HG03432 (cell line): ENCODE results near the gene EEFSEC.

Experiments
- ATAC-seq: cut with Tn5 transposase; IDR thresholded peaks from one replicate; pipeline ENCODE4 v1.9.1; 2021; ENCODE audit warnings: mild to moderate bottlenecking, moderate library complexity; ENCODE audit not compliant: unreplicated experiment

Gene EEFSEC

DNA sequence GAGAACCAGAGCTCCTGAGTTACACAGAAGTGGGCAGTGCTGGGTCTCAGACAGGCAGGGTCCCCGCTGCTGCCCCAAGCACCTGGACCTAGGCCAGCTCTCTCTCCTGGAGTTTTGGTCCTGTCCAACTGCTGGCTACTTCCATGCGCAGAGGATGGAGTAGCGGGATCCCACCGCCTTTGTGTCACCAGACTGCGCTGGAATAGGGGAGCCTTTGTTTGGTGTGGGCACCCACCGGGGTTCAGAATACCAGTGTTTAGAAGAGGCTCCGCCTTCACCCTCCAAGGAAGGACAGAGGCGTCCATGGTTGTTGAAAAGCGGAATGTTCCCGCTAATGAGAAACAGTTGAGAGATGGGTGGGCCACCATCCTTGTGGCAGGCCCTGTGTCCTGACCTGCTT lies 159.0 kb downstream of the EEFSEC start:
- no peak for ATAC-seq

DNA sequence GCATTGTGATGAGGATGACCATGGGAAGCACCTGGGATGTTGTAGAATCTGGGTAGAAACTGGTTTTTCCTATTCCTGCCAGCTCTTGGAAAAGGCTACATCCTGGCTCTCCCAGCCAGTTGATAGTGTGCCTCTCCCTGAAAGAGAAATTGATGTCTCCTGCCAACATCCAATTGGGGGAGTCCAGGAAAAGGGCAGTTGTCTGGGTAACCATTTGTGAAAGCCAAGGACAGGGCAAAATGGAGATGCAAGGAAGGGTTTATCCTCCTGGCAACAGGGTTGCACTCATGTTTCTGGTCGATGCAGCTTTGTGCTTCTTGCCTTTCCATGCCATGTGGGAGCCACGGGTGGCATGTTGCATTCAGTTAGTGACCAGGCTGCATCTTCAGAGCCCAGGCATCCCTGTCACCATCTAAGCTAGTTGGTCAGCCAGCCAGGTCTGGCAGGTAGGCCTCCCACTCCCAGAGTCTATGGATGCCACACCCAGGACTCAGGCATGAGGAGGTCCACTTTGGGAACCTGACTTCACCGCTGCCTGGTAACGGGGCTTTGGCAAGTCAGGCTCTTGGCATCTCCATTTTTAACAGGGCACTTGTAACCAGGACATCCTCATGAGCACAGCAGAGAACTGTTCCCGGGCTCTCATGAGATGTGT lies 159.9 kb downstream of the EEFSEC start:
- no peak for ATAC-seq

DNA sequence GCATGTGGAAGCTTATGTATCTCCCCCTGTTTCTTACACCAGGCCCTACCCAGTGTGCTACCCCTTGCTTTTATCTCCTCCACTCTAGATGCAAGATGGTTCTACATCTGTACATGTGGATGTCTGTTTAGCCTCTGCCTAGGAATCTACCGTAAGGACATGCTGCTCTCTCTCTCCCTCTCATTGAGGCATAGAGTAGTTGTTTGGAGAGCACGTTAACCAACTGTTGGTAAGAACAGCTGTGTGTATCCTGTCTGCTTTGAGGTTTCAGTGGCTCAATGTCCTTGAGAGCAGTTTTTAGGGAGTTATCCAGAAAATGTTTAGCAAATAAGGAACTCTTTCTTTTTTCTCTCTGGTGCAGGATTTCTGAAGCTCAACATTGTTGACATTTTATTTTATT lies 160.7 kb downstream of the EEFSEC start:
- no peak for ATAC-seq

DNA sequence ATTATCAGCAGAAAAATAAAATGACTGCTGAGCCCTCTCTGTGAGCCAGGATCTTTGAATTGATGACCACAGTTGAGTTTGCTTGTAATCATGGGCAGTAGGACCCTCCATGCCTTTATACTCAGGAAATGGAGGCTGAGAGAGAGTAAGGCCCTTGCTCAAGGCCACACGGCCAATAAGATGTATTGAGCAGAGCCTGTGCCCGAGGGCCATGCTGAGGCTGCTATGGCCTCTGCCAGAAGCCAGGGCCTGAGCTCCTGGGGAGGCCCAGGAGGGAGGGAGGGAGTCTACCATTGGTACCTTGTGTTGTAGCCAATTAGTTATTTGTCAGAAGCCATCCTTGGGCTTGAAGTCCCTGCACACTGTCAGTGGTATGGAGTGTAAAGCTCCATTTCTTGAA lies 162.0 kb downstream of the EEFSEC start:
- ATAC-seq, result no peak

DNA sequence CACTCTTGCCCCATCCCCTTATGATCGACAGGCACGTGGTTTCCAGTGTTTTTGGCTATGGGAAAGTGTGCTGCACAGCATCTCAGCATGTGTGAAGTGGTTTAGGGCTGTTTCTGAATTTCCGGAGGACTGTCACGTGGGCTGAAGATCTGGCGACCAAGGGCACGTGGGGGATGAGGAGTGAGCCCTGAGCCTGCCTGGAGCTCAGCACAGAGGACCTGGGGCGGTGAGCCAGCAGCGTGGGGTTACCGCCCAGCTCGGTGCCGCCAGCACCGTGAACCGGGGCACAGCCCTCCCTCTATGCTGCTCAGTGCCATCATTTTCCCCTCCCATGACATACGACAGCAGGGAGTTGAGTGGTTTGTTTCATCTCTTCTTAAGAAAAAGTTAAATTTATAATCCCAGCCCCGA lies 163.2 kb downstream of the EEFSEC start:
- ATAC-seq, result no peak

DNA sequence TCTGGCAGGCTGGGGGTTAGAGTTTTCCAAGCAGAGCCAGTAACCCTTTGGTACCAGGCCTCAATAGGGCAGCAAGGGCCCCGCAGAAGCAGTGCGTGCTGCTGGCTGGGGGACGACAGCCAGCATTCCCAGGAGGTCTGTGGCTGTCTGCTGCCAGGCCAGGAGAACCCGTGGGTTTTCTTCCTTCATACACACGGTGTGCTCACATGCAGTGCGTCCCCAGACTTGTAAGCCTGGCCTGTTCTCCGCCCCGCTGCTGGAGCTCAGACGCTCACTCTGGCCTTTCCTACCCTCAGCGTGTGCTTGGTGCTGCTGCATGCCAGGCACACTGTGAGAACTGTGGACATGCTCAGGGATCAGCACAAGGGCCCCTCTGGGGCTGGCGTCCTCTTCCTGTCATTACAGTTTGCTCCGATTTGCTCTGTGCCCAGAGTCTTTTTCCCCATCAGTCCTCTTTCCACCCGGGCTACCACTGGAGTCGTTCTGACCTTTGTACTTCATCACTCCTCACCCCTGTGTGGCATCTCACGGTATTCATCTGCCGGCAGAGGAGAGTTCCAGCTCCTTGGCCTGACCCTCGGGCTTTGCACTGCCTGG lies 163.9 kb downstream of the EEFSEC start:
- no peak for ATAC-seq

DNA sequence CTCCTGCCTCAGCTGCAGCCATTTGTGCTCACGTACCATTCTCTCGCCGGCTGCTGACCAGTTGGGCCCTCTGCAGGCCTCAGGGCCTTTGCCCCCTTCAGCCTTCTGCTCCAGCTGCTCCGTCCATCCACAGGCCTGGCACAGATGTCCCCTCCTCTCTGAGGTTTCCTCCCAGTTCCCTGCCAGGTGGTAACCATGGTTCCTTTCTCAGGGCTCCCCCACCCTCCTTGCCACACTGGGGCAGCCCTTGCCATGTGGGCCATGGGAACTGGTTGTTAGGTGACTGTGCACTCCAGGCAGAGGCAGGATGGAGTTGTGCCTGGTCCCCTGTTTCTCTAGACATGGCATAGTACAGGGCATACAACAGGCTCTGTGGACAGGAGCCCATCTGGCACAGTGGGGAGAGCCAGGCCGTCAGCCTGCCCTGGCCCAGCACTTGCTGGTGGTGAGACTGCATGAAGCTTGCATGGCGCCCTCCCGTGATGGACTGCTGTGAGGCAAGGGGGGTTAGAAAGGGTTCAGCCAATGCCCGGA lies 164.5 kb downstream of the EEFSEC start:
- no peak for ATAC-seq

DNA sequence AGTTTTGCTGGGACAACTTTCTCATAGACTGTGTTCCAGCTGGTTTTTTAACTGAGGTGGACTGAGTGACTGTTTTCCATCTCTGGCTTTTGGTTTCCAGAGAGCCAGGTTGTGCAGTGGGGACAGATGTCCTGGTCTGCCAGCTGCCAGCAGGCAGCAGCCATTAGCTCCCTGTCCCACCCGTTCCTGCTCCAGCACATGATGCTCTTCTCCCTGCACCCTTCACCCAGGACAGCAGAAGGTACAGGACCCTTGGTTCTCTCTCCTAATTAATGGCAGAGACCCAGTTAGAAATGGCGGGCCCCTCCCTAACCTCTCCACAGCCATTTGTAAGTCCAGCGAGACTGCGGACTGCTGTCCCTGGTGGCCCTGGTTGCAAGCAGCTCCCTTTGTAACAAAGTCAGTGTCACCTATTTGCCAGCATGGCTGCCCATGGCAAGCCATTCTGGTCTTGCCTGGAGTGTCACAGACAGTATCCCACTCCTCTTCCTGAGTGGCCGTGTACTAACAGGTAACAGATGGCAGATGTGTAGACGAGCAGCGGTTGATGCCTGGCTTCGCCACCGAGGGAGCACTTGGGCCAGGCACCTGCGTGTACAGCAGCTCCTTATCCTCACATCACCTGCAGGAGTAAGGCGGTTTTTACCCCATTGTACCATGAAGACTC lies 165.1 kb downstream of the EEFSEC start:
- ATAC-seq, result no peak

DNA sequence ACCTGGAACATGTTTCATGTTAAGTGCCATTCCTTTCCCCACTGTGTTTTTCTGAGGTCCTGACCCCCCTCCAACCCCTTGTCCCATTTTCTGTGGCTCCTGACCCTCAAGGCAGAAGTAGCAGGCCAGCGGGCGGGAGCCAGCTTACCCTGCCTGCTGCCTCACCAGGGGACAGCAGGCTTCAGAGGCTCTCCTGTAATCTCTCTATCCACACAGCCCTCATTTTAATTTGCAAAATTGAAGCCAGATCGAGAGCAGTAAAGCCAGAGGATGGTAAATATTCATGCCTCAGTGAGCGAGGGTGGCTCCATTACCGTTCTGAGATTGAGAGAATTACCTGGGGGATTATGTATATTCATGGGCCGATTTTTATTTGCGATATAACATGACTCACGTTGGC lies 165.8 kb downstream of the EEFSEC start:
- no peak for ATAC-seq

DNA sequence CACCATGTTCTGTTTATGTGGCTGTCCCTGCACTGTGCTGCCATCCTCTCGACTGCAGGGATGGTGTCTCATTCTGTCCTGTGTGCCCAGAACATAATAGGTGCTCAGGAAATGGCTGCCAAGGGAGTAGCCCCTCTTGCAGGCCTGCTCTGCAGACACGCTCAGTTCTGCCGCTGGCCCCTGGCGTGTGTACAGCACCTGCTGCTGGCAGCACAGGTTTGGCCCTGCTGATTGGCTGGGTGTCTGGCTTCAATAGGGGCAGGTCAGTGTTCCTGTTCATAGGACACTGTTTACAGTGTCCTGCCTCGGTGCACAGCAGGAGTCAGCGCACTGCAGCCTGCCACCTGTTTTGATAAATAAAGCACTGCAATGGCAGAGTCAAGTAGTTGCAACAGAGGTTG lies 166.5 kb downstream of the EEFSEC start:
- no peak for ATAC-seq

DNA sequence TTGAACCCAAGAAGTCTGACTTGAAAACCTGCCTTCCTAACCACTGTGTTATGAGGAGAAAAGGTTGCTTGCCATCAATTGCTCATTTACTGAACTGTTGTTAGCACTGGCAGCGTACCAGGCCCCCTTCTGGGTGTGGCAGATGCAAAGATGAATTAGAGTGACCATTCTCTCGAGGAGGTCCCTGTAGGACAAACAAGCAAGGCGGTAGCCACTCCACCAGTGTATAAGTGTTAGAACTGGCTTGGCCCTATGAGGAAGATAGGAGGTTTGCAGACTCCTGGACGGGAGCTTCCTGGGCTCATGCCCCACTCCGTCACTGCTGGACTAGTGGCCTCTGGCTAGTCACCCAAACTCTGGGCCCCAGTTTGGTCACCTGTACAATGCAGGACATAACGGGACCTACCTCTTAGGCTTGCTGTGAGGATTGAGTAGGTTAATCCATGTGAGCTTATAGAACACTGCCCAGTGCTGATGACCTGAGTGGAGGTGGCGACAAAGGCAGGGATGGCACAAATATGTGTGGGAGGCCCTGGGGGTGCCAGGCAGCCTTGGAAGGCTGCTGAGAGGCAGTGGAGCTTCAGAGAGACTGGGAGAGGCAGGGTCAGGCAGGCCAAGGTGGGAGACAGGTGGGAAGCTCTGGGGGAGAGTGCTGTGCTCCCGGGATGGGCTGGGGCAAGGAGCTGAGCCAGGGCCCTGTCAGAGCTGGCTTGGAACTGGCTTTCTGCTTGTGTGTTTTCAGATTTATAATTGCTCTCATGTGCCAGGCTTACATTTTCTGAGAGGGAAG lies 167.5 kb downstream of the EEFSEC start:
- ATAC-seq, result no peak

DNA sequence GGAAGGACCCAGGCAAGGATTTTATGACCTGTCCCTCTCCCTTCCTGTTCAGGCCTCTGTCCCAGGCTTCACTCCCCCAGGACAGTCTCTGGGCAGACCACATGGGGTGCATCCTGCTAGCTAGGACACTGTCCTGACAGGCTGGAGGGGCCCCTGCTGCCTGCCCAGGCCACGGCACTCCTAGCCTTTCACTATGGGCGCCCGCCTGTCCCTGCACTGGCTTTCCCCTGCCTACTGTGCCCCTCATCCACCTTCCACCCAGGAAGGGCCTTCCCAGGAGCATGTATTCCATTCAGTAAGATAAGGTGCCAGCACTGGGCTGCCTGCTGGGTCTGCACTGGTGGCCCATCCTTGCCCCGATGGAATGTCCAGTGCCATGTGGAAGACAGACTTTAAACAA lies 168.1 kb downstream of the EEFSEC start:
- no peak for ATAC-seq

DNA sequence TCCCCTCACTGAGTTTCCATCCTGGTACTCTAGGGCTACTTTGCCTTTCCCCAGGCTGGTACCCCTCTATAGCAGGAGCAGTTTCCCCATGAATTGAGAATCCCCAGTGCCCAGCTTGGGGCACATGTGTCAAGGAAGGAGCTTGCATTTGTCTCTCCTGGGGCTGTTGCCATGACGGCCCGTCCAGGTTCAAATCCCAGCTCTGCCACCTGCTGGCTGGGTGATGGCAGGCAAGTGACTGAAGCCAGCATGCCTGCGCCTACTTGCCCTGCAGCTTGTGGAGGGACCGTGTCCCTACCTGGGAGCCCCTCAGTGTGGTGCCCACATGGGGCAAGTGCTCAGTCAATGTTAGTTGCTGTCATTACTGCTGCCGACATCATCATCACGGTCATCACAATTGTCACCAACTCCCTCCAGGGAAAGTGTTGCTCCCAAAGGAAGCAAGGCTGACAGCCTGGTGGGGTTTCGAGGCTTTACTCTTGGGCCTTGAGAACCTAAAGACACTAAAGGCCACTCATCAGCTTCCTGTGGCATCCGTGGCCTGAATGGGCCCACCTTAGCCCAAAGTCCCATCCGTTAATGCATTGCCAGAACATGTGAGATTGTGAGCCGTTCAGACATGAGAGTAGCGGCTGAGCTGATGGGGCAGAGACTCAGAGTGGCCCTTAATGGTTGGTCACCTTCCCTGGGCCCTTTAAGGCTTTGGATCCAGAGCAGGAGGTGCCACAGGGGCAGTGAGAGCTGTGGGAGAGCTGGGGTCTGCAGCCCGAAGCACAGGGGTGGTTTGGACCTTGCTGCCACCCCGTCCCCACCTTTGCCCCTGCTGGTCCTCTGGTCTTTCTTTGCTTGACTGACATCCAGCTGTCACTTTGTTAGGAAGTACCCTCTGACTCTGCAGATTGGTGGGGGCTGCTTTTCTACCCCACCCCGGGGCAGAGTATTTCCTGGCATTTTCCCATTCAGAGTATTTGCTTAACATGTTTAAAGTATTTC lies 169.0 kb downstream of the EEFSEC start:
- no peak for ATAC-seq

DNA sequence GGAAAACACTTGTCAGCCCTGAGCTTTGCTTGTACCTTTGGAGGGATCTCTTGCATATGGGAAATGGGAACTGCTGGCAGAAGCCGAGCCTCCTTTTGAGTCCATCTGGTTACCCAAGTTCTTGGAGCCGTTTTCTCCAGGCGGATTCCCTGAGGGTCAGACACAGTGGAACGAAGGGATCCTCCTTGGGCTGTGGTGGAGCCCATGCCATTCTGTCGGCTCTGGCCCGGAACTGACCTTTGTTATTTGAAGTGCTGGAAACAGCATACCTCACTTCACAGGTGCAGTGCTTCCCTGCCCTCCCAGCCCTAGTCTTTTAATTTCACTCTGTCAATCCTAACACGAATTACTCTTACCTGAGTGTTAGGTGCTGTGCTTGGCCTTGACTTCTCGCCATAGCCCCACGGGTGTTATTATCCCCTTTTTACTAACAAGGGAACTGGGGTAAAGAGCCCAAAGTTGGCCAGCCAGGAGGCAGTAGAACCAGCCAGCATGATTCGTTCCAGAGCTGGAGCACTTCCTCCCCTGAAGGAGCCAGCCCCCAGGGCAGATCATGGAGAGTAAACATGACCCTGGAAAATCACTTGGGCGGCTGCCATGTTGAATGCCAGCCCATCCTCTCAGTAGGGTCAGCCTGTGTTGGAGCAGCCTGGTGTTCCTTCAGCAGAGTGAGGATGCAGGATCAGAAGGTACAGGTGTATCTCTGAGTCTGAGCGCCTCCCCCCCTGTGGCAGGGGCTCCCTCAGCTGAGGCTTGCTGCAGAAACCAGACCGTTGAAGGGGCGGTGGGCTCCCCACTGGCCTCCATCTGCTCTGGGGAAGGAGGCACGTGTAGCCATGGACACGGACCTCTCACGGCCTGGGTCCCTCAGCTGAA lies 170.2 kb downstream of the EEFSEC start:
- ATAC-seq, result no peak

DNA sequence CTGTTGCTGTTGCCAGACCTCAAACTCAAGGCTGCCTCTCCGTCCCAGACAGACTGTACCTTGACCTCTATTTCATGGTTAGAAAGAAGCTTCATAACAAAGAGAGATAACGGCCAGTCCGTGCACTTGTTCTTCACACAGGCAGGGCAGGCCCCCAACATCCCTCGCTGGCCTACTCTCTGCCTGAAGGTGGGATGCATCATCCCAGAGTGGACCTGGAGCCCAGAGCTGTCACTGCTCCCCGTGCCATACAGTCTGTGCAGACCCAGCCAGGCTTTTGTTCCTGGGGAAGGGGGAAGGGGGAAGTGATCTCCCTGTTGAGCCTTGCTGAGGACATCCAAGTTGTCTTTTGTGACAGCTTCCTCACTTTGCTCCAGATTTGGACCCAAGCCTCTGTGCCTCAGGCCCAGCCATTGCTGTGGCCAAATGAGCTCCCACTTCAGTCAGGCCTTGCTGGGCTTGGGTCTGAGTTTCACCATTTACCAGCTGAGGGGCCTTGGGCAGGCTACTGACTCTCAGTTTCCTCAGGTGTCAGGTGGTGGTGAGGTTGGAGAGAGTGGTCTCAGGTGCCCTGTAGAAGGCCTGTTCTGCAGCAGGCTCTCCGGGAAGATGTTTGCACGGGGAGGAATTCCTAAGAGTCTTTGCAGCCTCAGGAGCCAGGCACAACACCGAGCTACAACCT lies 171.8 kb downstream of the EEFSEC start:
- no peak for ATAC-seq

DNA sequence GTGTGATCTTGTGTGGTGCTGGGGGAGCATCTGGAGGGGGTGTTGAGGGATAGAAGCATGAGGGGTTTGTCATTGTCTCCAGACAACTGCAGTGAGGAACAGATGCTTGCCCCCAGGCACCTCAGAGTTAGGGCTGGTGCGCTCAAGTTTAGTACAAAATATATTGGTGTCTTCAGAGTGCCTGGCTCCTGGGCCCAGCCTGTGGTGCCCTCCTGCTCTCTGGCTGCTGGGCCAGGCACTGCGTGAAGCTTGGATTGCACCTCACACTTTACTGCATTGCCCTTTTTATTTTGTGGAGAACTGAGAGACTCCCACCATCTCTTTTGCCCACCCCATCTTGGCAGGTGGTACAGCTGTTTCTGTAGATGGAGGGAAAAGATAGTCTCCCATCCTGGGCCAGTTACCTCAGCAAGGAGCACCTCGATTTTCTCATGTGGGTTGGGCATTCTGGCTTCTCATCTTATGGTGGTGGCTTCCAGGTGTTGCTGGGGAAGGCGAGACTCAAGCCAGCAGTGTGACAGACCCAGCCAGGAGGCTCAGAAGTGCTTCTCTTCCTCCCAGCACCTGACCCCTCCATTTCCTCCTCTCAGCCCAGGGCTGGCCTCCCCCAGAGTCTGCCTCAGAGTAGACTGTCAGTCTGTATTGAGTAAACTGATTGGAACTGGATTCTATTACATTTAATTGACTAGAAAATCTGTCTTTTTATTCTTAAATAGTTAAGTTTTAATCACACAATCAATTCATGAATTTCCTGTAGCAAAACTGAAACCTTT lies 173.0 kb downstream of the EEFSEC start:
- no peak for ATAC-seq

DNA sequence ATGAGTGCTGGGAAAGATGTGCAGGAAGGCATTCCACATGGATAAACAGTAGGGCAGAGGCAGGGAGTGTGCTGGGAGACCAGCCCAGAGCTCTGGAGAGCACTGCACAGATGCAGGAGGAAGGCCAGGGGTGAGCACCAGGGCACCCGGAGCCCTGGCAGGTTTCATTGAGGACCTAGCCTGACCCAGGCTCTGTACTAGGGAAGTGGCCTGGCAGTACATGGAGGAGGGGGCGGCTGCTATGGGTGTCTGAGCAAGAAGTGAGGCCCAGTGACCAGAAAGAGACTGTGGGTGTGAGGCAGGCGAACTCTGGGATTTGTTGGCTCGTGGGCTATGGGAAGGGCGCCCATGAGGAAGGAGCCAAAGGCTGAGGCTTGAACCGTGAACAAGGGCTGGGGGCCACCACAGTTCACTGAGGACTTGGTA lies 174.3 kb downstream of the EEFSEC start:
- ATAC-seq, result no peak
